Measurements from ENCODE around the gene MSH3.

- TF ChIP-seq, protein P1, sequence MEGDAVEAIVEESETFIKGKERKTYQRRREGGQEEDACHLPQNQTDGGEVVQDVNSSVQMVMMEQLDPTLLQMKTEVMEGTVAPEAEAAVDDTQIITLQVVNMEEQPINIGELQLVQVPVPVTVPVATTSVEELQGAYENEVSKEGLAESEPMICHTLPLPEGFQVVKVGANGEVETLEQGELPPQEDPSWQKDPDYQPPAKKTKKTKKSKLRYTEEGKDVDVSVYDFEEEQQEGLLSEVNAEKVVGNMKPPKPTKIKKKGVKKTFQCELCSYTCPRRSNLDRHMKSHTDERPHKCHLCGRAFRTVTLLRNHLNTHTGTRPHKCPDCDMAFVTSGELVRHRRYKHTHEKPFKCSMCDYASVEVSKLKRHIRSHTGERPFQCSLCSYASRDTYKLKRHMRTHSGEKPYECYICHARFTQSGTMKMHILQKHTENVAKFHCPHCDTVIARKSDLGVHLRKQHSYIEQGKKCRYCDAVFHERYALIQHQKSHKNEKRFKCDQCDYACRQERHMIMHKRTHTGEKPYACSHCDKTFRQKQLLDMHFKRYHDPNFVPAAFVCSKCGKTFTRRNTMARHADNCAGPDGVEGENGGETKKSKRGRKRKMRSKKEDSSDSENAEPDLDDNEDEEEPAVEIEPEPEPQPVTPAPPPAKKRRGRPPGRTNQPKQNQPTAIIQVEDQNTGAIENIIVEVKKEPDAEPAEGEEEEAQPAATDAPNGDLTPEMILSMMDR (conservative IDR thresholded peaks at IDR 0.05; ENCODE audit: low read length), result no peak
- TF ChIP-seq EZH2phosphoT487 (IDR thresholded peaks at IDR 0.05; ENCODE audit: borderline replicate concordance), result no peak
Measured at GRCh38 chr5:80703291-80703690, 48.8 kb downstream of the MSH3 start.

Data from Loucy (cell line).